ENCODE data around the gene ARAP2.

The ARAP2 gene

GRCh38 chr4:36042122-36042970 lies 202.0 kb downstream of the ARAP2 start:
- TF ChIP-seq SIN3A (IDR thresholded peaks at IDR 0.05; ENCODE audit: borderline replicate concordance, insufficient read depth, low read length) (no peak), REST (IDR thresholded peaks at IDR 0.05; ENCODE audit: insufficient read depth in 1 of 2, low read depth in 2 of 2, low read length in 2 of 2) (no peak), POLR2AphosphoS5 (IDR thresholded peaks at IDR 0.05; ENCODE audit: low read depth, low read length) (no peak), FOXP2 (optimal IDR thresholded peaks at IDR 0.05; ENCODE audit: borderline replicate concordance, extremely low read depth, extremely low read length, insufficient read depth) (no peak)

- TF ChIP-seq TAF1 (IDR thresholded peaks at IDR 0.05; ENCODE audit: borderline replicate concordance, insufficient read depth, low read length), result no peak
- no peak for TF ChIP-seq POLR2AphosphoS5 (IDR thresholded peaks at IDR 0.05; ENCODE audit: low read depth, low read length)
- TF ChIP-seq FOXP2 (optimal IDR thresholded peaks at IDR 0.05; ENCODE audit: borderline replicate concordance, extremely low read depth, extremely low read length, insufficient read depth), result no peak
- TF ChIP-seq REST (IDR thresholded peaks at IDR 0.05; ENCODE audit: insufficient read depth in 1 of 2, low read depth in 2 of 2, low read length in 2 of 2), result no peak
- no peak for TF ChIP-seq SIN3A (IDR thresholded peaks at IDR 0.05; ENCODE audit: borderline replicate concordance, insufficient read depth, low read length)
Observed at GRCh38 chr4:36041340-36041739, 203.0 kb downstream of the ARAP2 start.

- no peak for TF ChIP-seq TAF1 (IDR thresholded peaks at IDR 0.05; ENCODE audit: borderline replicate concordance, insufficient read depth, low read length)
Observed at GRCh38 chr4:36039026-36039425, 205.3 kb downstream of the ARAP2 start.

GRCh38 chr4:36038491-36038890 lies 205.8 kb downstream of the ARAP2 start:
- TF ChIP-seq REST (IDR thresholded peaks at IDR 0.05; ENCODE audit: insufficient read depth in 1 of 2, low read depth in 2 of 2, low read length in 2 of 2) (no peak), FOXP2 (optimal IDR thresholded peaks at IDR 0.05; ENCODE audit: borderline replicate concordance, extremely low read depth, extremely low read length, insufficient read depth) (no peak), SIN3A (IDR thresholded peaks at IDR 0.05; ENCODE audit: borderline replicate concordance, insufficient read depth, low read length) (no peak), TAF1 (IDR thresholded peaks at IDR 0.05; ENCODE audit: borderline replicate concordance, insufficient read depth, low read length) (no peak), POLR2AphosphoS5 (IDR thresholded peaks at IDR 0.05; ENCODE audit: low read depth, low read length) (no peak)

- no peak for TF ChIP-seq REST (IDR thresholded peaks at IDR 0.05; ENCODE audit: insufficient read depth in 1 of 2, low read depth in 2 of 2, low read length in 2 of 2)
- no peak for TF ChIP-seq TAF1 (IDR thresholded peaks at IDR 0.05; ENCODE audit: borderline replicate concordance, insufficient read depth, low read length)
- no peak for TF ChIP-seq FOXP2 (optimal IDR thresholded peaks at IDR 0.05; ENCODE audit: borderline replicate concordance, extremely low read depth, extremely low read length, insufficient read depth)
- no peak for TF ChIP-seq SIN3A (IDR thresholded peaks at IDR 0.05; ENCODE audit: borderline replicate concordance, insufficient read depth, low read length)
- TF ChIP-seq POLR2AphosphoS5 (IDR thresholded peaks at IDR 0.05; ENCODE audit: low read depth, low read length), result no peak
Observed at GRCh38 chr4:36037127-36037526, 207.2 kb downstream of the ARAP2 start.

All from PFSK-1 (cell line).